AG08395 (cell line): Measurements from ENCODE around the gene FBXL12.
"Not testable (repeated sequence)": the region's sequence is repeated elsewhere in the genome, so short reads cannot be mapped to it uniquely, and the experiment has no call there.

Experiments used
- DNase-seq: peaks from one replicate; pipeline ENCODE4 v3.0.0; 2012; ENCODE audit warnings: mixed read lengths, low spot score

Gene FBXL12

DNA sequence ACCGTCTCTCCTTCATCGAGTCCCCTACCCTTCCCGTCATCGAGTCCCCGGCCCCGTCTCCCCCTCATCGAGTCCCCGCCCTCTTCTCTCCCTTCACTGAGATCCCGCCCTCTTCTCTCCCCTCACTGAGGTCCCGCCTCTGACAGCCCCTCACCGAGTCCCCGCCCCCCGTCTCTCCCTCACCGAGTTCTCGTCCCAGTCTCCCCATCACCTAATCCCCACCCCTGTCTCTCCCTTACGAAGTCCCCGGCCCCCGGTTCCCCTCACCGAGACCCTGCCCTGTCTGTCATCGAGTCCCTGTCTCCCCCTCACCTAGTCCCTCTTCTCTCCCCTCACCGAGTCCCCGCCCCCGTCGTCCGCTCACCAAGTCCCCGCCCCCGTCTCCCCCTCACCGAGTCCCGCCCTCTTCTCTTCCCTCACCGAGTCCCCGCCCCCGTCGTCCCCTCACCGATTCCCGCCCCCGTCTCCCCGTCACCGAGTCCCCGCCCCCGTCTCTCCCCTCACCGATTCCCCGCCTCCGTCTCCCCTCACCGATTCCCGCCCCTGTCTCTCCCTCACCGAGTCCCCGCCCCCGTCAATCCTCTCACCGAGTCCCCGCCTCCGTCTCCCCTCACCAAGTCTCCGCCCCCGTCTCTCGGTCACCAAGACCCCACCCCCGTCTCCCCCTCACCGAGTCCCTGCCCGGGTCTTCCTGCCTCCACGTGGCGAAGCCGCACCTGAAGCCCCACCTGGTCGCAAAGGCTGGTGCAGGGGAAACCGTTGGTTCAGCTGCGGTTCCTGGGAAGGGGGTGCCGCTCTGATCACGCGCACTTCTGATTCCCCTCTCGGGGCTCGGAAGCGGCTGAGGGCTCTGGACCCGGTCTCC is 26.4 kb downstream of the FBXL12 start:
- peak; percentile 93 for DNase-seq

DNA sequence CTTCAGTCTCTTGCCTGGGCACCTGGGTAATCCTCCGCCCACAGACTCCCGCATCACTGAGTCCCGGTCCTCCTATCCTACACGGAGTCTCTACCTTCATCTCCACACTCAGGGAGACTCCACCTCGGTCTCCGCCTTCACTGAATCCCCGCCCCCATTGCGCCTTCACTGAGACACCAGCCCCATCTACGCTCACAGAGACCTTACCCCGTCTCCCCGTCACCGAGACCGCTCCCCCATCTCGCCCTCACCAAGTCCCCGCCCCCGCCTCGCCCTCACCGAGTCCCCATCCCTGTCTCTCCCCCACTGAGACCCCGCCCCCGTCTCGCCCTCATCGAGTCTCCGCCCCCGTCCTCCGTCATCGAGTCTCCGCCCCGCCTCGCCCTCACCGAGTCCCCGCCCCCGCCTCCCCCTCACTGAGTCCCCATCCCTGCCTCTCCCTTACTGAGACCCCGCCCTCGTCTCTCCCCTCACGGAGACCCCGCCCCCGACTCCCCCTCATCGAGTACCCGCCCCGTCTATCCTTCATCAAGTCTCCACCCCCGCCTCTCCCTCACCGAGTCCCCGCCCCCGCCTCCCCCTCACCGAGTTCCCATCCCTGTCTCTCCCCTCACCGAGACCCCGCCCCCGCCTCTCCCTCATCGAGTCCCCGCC is 27.2 kb downstream of the FBXL12 start:
- DNase-seq: peak; percentile 97

DNA sequence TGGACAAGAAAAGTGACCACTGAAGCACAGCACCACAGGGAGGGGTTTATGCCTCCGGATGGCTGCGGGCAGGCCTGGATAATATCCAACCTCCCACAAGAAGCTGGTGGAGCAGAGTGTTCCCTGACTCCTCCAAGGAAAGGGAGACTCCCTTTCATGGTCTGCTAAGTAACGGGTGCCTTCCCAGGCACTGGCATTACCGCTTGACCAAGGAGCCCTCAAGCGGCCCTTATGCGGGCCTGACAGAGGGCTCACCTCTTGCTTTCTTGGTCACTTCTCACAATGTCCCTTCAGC is 27.9 kb downstream of the FBXL12 start:
- not testable (repeated sequence) for DNase-seq

DNA sequence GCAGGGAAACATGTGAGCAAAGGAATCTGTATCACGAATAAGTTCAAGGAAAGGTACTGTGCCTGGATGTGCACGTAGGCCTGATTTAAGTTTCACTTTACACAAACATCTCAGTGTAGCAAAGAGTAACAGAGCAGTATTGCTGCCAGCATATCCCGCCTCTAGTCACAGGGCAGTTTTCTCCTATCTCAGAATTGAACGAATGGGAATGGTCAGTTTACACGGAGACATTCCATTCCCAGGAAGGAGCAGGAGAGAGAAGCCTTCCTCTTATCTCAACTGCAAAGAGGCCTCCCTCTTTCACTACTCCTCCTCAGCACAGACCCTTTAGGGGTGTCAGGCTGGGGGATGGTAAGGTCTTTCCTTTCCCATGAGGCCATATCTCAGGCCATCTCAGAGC is 29.3 kb downstream of the FBXL12 start:
- not testable (repeated sequence) for DNase-seq

DNA sequence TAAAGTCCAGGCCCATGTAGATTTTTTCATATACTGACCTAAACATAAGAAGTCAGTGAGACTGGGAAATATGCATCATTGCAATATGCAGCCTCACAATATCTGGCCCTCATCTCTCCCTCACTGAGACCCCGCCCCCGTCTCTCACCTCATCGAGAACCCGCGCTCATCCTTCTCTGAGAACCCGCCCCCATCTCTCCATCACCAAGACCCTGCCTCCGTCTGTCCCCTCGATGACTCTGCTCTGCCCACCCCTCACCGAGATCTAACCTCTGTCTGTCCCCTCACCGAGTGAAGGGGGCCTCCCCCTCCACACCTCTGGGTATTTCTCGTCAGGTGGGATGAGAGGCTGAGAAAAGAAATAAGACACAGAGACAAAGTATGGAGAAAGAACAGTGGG is 29.8 kb downstream of the FBXL12 start:
- no peak for DNase-seq

DNA sequence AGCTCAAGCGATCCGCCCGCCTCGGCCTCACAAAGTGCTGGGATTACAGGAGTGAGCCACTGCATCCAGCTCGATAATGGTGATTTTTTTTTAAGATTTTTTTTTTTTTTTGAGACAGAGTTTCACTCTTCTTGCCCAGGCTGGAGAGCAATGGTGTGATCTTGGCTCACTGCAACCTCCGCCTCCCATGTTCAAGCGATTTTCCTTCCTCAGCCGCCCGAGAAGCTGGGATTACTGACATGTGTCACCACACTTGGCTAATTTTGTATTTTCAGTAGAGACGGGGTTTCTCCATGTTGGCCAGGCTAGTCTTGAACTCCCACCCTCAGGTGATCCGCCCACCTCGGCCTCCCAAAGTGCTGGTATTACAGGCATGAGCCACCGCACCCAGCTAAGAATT is 30.3 kb downstream of the FBXL12 start:
- DNase-seq: not testable (repeated sequence)

DNA sequence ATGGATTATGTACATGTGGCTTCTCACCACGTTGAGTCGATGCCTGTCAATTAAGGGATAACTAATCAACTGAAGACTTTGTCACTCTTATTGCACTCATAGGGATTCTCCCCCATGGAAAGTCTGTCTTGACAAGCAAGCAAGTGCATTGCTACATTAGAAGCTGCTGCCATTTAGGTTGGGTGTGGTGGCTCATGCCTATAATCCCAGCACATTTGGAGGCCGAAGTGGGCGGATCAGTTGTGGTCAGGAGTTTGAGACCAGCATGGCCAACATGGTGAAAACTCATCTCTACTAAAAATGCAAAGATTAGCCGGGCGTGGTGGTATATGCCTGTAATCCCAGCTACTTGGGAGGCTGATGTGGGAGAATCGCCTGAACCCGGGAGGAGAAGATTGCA is 32.1 kb downstream of the FBXL12 start:
- DNase-seq: no peak

DNA sequence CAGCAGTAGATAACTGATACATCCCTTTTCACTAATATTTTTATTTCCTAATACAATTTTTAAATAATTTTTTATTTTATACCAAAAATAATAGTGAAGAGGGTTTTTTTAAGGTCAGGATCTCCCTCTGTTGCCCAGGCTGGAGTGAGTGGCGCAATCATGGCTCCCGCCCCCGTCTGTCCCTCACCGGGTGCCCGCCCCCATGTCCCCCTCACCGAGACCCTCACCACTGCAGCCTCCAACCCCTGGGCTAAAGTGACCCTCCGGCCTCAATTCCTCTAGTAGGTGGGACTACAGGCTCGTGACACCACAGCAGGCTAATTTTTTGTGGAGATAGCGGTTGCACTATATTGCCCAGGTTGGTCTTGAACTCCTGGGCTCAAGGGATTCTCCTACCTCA is 32.5 kb downstream of the FBXL12 start:
- DNase-seq: no peak

DNA sequence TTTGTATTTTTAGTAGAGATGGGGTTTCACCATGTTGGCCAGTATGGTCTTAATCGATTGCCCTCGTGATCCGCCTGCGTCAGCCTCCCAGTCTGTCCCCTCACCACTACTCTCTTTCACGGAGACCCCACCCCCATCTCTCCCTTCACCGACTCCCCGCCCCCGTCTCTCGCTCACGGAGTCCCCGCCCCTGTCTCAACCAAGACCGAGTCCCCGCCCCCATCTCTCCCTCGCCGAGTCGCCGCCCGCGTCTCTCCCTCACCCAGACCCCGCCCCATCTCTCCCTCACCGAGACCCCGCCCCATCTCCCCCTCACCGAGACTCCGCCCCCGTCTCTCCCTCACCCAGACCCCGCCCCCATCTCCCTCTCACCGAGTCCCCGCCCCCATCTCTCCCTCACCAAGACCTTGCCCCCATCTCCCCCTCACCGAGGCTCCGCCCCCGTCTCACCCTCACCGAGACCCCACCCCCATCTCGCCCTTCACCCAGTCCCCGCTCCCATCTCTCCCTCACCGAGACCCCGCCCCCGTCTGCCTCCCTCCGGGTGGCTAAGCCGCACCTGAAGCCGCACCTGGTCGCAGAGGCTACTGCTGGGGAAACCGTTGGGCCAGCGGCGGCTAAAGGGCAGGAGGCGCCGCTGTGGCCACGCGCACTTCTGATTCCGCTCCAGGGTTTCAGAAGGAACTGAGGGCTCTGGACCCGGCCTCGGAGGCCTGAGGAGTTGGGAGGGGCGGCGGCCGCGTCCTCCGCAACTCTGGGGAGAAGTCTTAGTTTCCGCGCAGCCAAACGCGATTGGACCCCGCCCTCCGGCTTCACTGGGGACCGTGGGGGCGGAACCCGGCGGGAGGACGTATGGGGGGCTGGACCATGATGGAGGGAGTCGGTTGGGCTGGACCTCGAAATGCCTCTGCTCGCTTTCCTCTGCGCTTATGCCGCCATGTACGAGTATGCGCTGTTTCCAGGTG is 33.2 kb downstream of the FBXL12 start:
- DNase-seq: peak; percentile 97

DNA sequence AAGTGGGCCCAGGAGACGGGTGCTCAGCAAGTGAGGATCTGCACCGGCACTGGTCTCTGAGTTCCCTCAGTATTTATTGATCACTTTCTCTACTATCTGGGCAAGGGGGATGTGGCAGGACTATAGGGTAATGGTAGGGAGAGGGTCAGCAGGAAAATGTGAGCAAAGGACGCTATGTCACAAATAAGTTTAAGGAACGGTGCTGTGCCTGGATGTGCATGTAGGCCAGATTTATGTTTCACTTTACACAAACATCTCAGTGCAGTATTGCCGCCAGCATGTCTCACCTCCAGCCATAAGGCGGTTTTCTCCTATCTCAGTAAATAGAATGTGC is 34.7 kb downstream of the FBXL12 start:
- DNase-seq: not testable (repeated sequence)

DNA sequence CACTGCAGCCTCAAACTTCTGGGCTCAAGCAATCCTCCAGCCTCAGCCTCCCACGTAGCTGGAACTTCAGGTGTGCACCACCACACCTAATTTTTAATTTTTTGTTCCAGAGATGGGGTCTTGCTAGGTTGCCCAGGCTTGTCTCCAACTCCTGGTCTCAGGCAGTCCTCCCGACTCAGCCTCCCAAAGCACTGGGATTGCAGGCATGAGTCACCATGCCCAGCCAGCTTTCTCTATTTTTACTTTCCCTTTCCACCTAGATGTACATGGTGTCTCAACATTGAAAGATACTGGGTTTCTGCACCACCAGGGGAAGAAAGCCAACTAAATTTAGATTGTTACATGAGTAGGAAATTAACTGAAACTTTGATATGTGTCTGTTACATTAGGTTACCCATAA is 36.5 kb downstream of the FBXL12 start:
- no peak for DNase-seq

DNA sequence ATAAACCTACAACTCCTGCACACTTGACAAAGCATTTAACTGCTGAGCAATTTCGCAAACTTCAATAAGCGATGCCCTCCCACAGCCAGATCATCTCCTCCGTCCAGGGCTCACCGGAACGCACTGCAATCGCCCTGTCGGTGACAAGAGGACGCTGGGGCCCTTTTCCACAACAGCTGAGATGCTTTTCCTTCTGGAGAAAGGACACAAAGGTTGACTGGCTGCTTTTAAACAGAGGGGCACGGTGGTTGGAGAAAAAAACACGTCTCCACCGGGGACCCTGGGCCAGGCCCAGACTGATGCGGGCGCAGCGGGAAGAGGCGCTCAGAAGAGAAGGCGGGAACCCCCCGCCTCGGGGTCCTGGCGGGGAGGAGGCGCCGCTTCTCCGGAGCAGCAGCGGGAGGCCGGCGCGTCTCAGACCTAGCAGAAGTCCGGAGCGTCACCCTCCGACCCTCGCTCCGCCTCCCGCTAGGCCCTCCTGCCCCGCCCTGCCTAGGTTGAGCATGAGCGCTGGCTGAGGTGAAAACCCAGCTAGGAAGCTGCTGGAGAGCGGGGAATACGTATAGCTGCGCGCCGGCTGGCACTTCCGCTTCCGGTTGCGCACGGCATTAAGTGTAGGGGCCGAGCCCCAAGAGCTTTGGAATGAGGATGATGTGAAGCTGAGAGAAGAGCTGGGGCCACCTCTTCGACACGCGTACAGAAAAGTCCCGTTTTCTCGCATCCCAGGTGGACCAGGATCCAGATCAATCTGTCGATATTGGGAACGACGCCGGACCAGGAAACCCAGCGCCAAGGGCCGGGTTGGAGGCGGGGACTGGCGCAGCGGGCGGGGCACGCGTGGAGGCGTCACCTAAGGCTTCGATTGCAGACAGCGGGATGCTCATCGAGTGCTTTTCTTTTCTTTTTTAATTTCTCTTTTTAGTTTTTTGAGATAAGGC is 50.4 kb downstream of the FBXL12 start, which contains the start of gene ZNF846:
Gene ZNF846 (minus strand): TSS at position 564 of the 938 bp plus-strand sequence. CDS start 3,788 bp downstream, outside the sequence.
- peak; percentile 97 for DNase-seq
